ENCODE measurements around the gene ESR1. TPM values are rescaled to one million over a fixed set of nuclear protein-coding genes. Genes with fewer than 3 reads are reported as not detected.

Gene ESR1
- total and polyA plus RNA-seq, 2 donors (not counting 1 experiment from before 2014, with no cell fraction given) = 0.06 to 0.50 TPM

DNA sequence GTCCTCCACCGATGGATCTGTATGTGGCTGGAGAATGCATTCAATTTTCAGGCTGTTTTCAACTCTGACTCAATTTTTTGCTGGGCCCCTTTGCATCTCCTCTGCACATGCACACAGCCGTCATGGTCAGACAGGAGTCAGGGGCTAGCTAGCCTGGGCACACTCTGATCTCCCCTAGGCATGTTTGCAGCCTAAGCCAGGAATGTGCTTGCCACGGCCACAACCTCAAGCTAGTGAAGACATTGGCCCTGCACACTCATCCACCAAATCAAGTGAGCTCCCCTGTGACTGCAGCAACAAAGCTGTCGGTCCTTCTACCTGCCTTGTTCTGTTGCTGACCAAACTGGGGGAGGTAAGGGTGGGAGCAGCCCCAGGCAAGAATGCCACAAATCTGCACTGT, 300.5 kb downstream of the ESR1 start:
- Histone ChIP-seq H3K9ac (ENCODE audit: insufficient read depth, low read length) (no peak overlapping the region), H3K27me3 (ENCODE audit: control insufficient read depth, insufficient read depth, low read length) (no peaks in the 10 kb centered on the region), H3K36me3 (ENCODE audit: control insufficient read depth, insufficient read depth, low read length) (no peaks in the 10 kb centered on the region), H3K79me2 (ENCODE audit: control insufficient read depth, insufficient read depth, low read length) (no peaks in the 10 kb centered on the region), H3K4me2 (ENCODE audit: extremely low read depth, insufficient read depth, low read length) (no peak overlapping the region), H3K4me3 (replicated peaks in 1 of 4; ENCODE audit: control extremely low read depth in 1 of 4, insufficient read depth in 1 of 4, low read depth in 3 of 4, low read length in 4 of 4) (no peak overlapping the region), H3K27ac (ENCODE audit: insufficient read depth, low read length) (no peak overlapping the region), H2AFZ (ENCODE audit: low read length) (no peak overlapping the region), H4K20me1 (ENCODE audit: control insufficient read depth, extremely low read depth, insufficient read depth, low read length) (no peaks in the 10 kb centered on the region), H3K4me1 (ENCODE audit: control insufficient read depth, extremely low read depth, insufficient read depth, low read length) (no peaks in the 10 kb centered on the region), H3K9me3 (ENCODE audit: control insufficient read depth, insufficient read depth, low read depth, low read length) (no peaks in the 10 kb centered on the region)
- TF ChIP-seq EZH2 (IDR thresholded peaks at IDR 0.05; ENCODE audit: low read length, missing control alignments) = no peak
- TF ChIP-seq, protein P1, sequence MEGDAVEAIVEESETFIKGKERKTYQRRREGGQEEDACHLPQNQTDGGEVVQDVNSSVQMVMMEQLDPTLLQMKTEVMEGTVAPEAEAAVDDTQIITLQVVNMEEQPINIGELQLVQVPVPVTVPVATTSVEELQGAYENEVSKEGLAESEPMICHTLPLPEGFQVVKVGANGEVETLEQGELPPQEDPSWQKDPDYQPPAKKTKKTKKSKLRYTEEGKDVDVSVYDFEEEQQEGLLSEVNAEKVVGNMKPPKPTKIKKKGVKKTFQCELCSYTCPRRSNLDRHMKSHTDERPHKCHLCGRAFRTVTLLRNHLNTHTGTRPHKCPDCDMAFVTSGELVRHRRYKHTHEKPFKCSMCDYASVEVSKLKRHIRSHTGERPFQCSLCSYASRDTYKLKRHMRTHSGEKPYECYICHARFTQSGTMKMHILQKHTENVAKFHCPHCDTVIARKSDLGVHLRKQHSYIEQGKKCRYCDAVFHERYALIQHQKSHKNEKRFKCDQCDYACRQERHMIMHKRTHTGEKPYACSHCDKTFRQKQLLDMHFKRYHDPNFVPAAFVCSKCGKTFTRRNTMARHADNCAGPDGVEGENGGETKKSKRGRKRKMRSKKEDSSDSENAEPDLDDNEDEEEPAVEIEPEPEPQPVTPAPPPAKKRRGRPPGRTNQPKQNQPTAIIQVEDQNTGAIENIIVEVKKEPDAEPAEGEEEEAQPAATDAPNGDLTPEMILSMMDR (conservative IDR thresholded peaks at IDR 0.05 in 1 of 2, IDR thresholded peaks at IDR 0.05 in 1 of 2; ENCODE audit: low read depth in 1 of 2, low read length in 2 of 2) = no peak
- DNase-seq (ENCODE audit: low read depth in 2 of 2) = no peak

DNA sequence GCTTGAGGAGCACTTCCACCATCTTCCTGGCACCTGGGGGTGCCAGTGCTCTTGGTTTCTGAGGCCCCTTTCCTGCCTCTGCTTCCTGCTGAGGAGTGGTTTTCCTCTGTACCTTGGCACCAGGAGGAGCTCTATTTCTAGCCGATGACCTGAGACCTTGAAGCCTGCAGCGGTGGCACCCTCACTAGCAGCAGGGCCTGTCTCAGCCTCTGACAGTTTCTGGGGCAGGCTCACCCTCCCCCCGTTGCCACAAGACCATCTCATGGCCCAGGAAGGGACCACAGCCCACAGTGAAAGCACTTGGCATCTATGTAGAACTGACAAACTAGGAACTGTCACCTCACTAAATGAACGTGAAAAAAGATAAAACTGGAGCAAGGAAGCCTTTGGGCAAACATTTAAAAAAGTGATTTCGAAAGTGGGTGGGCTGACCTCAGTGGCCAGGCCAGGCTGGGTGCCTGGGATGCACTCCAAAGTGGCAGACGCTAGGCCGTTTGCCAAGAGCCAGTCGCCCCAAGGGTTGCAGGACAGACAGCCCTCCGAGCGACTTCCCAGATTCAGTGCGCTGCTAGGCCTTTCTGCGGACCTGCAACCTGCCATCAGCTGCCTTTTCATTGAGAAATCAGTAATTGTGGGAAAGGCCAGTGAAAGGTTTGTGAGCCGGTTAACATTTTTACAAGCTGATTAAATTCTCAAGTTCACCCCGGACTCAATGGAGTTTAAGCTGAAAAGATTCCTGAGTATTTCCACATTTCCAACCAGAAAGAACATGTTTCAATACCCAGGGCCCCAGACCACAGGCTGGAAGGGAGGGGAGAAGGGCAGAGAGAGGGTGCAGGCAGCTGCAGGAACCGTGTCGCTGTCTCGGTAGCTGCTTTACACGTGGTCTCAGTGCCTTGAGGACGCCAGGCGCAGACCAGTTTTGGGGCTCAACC, 303.7 kb downstream of the ESR1 start:
- H3K36me3 ChIP-seq (ENCODE audit: control insufficient read depth, insufficient read depth, low read length) = no peaks in the 10 kb centered on the region
- H3K79me2 ChIP-seq (ENCODE audit: control insufficient read depth, insufficient read depth, low read length) = no peaks in the 10 kb centered on the region
- peak overlapping the region; percentile 37 for H2AFZ ChIP-seq (ENCODE audit: low read length)
- DNase-seq (ENCODE audit: low read depth in 2 of 2) = peak; percentile 27 to 78
- H3K4me1 ChIP-seq (ENCODE audit: control insufficient read depth, extremely low read depth, insufficient read depth, low read length) = no peaks in the 10 kb centered on the region
- H3K27me3 ChIP-seq (ENCODE audit: control insufficient read depth, insufficient read depth, low read length) = no peaks in the 10 kb centered on the region
- H3K9me3 ChIP-seq (ENCODE audit: control insufficient read depth, insufficient read depth, low read depth, low read length) = no peaks in the 10 kb centered on the region
- H4K20me1 ChIP-seq (ENCODE audit: control insufficient read depth, extremely low read depth, insufficient read depth, low read length) = no peaks in the 10 kb centered on the region
- H3K27ac ChIP-seq (ENCODE audit: insufficient read depth, low read length) = no peak overlapping the region
- no peak for TF ChIP-seq EZH2 (IDR thresholded peaks at IDR 0.05; ENCODE audit: low read length, missing control alignments)
- TF ChIP-seq, protein P1 (conservative IDR thresholded peaks at IDR 0.05 in 1 of 2, IDR thresholded peaks at IDR 0.05 in 1 of 2; ENCODE audit: low read depth in 1 of 2, low read length in 2 of 2) = no peak
- no peak overlapping the region for H3K9ac ChIP-seq (ENCODE audit: insufficient read depth, low read length)
- no peak overlapping the region for H3K4me3 ChIP-seq (replicated peaks in 1 of 4; ENCODE audit: control extremely low read depth in 1 of 4, insufficient read depth in 1 of 4, low read depth in 3 of 4, low read length in 4 of 4)
- no peak overlapping the region for H3K4me2 ChIP-seq (ENCODE audit: extremely low read depth, insufficient read depth, low read length)

DNA sequence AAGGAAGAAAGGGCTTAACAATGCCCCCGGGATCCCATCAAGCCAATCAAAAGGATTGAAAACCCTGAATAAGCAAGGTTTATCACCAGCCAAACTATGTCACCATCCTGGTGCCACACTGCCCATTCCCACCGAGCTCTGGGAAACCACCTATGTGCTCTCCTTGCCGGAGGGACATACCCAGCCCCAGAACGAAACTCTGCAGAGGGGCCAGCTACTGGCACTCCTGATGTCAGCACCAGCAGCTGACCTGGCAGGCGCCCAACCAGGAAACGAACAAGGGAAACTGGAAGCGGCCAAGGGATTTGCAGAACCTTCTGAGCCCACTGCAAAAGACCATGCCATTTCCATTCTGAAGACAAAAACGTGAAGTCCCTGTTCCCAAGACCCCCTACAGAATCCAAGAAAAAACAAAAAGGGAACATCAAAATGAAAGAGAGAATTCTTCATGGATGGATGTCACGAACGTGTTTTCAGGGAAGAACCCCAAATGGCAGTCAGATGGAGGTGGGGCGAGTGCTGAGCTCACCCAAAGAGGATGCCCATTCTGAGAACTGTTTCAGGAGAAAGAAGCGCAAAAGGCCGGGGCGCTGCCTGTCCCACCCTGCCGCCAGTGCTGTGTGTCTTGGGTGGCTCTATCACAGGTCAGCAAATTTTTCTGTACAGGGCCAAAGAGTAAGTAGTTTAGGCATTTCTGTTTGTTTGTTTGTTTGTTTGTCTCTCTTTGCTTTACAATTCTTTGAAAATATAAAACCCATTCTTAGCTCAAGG, 305.2 kb downstream of the ESR1 start:
- TF ChIP-seq, protein P1 (conservative IDR thresholded peaks at IDR 0.05 in 1 of 2, IDR thresholded peaks at IDR 0.05 in 1 of 2; ENCODE audit: low read depth in 1 of 2, low read length in 2 of 2) = no peak
- TF ChIP-seq EZH2 (IDR thresholded peaks at IDR 0.05; ENCODE audit: low read length, missing control alignments) = no peak
- DNase-seq (ENCODE audit: low read depth in 2 of 2) = no peak
- H3K4me2 ChIP-seq (ENCODE audit: extremely low read depth, insufficient read depth, low read length) = no peak overlapping the region

More for the DNA sequence above, 305.2 kb downstream of the ESR1 start:
- Histone ChIP-seq H3K27me3 (ENCODE audit: control insufficient read depth, insufficient read depth, low read length) (no peaks in the 10 kb centered on the region), H3K4me3 (replicated peaks in 1 of 4; ENCODE audit: control extremely low read depth in 1 of 4, insufficient read depth in 1 of 4, low read depth in 3 of 4, low read length in 4 of 4) (no peak overlapping the region), H2AFZ (ENCODE audit: low read length) (no peak overlapping the region), H3K36me3 (ENCODE audit: control insufficient read depth, insufficient read depth, low read length) (no peaks in the 10 kb centered on the region), H3K27ac (ENCODE audit: insufficient read depth, low read length) (no peak overlapping the region), H3K9me3 (ENCODE audit: control insufficient read depth, insufficient read depth, low read depth, low read length) (no peaks in the 10 kb centered on the region), H4K20me1 (ENCODE audit: control insufficient read depth, extremely low read depth, insufficient read depth, low read length) (no peaks in the 10 kb centered on the region), H3K79me2 (ENCODE audit: control insufficient read depth, insufficient read depth, low read length) (no peaks in the 10 kb centered on the region), H3K4me1 (ENCODE audit: control insufficient read depth, extremely low read depth, insufficient read depth, low read length) (no peaks in the 10 kb centered on the region), H3K9ac (ENCODE audit: insufficient read depth, low read length) (no peak overlapping the region)

All from fibroblast of lung (primary cell).